ENCODE measurements around the gene CLCA1.

The CLCA1 gene

DNA sequence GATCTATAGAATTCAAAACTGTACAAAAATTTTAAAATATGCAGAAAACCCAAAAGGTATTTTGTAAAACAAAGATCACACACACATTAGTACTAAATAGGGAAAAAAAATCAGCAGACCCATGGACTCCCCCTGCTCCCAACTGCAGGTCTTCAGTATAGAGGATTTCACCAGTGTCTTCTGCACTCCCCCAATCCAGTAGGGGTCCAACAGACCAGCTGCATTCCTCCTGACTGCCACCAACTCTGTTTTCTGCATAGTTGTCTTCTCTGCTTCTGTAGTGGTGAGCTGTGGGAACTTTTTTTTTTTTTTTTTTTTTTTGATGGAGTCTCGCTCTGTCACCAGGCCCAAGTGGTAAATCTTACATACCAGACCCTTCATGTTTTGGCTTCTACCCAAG is 22.8 kb upstream of the CLCA1 start:
- TF ChIP-seq, protein P1, sequence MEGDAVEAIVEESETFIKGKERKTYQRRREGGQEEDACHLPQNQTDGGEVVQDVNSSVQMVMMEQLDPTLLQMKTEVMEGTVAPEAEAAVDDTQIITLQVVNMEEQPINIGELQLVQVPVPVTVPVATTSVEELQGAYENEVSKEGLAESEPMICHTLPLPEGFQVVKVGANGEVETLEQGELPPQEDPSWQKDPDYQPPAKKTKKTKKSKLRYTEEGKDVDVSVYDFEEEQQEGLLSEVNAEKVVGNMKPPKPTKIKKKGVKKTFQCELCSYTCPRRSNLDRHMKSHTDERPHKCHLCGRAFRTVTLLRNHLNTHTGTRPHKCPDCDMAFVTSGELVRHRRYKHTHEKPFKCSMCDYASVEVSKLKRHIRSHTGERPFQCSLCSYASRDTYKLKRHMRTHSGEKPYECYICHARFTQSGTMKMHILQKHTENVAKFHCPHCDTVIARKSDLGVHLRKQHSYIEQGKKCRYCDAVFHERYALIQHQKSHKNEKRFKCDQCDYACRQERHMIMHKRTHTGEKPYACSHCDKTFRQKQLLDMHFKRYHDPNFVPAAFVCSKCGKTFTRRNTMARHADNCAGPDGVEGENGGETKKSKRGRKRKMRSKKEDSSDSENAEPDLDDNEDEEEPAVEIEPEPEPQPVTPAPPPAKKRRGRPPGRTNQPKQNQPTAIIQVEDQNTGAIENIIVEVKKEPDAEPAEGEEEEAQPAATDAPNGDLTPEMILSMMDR (IDR thresholded peaks at IDR 0.05; ENCODE audit: low read depth, low read length, missing control alignments), result no peak
- no peak for DNase-seq (ENCODE audit: extremely low read depth, low read depth)
- no peak overlapping the region for H3K4me3 ChIP-seq (replicated peaks; ENCODE audit: low read depth, low read length)

DNA sequence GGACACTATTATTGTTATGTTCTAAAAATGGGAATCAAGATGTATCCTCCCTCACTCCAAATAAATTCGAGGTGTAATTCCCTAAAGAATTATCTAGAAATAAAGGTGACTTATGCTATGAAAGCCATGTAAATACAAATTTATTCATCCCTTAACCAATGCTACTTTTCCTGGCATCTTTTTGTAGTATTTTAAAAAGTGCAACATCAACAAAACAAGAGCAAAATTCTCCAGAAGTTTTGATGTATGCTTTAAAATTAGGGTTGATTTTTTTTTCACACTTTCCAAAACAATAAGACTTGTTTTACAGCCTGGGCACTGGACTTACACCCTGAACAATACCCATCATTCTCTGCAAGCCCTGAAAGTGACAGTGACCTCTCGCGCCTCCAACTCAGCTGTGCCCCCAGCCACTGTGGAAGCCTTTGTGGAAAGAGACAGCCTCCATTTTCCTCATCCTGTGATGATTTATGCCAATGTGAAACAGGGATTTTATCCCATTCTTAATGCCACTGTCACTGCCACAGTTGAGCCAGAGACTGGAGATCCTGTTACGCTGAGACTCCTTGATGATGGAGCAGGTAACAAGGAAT is 21.4 kb upstream of the CLCA1 start:
- no peak for DNase-seq (ENCODE audit: extremely low read depth, low read depth)
- TF ChIP-seq, protein P1 (IDR thresholded peaks at IDR 0.05; ENCODE audit: low read depth, low read length, missing control alignments), result no peak

DNA sequence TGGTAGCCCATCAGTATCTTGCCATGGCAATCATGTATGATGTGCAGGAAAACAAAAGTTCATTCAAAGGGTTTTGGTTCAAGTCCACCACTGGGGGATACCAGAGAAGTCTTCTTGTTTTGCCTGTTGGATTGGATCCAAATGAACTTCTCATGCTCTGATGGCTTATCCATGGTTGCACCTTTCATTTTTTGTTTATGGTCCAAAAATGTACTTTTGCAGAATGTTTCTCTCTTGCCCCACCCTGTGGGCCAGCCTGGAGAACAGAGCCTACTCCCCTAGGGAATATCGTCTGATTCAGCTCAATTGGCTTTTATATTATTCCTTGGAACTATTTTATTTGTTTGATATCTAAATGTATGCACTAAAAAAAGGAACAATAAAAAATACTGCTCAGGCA is 20.1 kb upstream of the CLCA1 start:
- TF ChIP-seq, protein P1 (IDR thresholded peaks at IDR 0.05; ENCODE audit: low read depth, low read length, missing control alignments), result no peak

More for the DNA sequence above, 21.4 kb upstream of the CLCA1 start:
- H3K4me3 ChIP-seq (replicated peaks; ENCODE audit: low read depth, low read length), result no peak overlapping the region

DNA sequence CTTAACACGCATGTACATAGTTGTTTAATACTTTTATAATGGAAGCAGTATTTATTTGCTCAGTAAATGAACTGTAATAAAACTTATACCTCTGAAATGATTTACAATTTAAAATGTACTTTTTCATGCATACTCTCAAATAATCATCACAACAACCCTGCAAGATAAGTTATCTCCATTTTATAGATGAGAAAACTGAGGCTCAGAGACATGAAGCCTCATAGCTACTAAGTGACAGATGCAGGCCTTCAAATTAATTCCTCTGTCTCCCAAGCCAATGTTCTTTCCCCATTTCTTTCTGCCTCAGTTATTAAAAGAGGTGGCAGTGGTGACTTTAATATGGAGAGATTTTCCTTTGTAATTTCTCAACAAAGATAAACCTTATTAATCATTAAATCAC is 19.6 kb upstream of the CLCA1 start:
- H3K4me3 ChIP-seq (replicated peaks; ENCODE audit: low read depth, low read length), result no peak overlapping the region
- TF ChIP-seq, protein P1 (IDR thresholded peaks at IDR 0.05; ENCODE audit: low read depth, low read length, missing control alignments), result no peak
- DNase-seq (ENCODE audit: extremely low read depth, low read depth), result no peak

More for the DNA sequence above, 20.1 kb upstream of the CLCA1 start:
- no peak overlapping the region for H3K4me3 ChIP-seq (replicated peaks; ENCODE audit: low read depth, low read length)
- no peak for DNase-seq (ENCODE audit: extremely low read depth, low read depth)

DNA sequence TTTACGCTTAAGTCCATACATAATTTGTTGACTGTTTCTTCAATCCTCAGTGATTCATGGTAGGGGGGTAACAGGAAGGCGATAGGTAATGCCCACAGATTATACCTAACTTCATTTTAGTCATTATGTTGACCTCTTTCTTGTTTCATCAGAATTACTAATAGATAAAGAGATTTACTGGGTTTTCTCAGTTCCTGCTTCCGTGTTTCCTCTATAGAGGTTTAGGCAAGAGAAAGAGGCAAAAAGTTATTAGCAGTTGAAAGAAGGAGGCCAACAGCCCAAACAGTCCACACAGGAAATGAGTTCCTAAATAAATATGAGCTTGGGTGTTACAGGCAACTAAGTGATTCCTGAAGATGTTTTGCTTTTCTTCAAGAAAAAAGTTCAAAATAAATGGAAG is 17.9 kb upstream of the CLCA1 start:
- no peak overlapping the region for H3K4me3 ChIP-seq (replicated peaks; ENCODE audit: low read depth, low read length)
- TF ChIP-seq, protein P1 (IDR thresholded peaks at IDR 0.05; ENCODE audit: low read depth, low read length, missing control alignments), result no peak
- no peak for DNase-seq (ENCODE audit: extremely low read depth, low read depth)

DNA sequence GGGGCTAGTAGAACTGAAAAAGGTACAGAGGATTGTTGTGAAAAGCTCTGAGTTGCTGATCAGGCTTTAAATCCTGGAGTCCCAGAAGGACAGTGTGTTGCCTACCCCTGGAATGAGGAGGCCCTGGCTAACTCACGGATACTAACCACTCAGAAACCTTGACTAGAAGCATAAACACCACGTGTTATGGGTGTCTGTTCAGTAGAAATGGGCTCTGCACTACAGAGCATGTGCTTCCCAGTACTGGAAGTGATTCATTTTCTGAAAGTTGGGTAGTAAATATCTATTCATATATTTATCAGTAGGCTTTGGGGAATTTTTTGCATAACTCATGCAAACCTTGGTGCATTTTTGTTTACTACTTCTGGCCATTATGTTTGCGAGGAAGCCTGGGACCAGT is 15.1 kb upstream of the CLCA1 start:
- TF ChIP-seq, protein P1 (IDR thresholded peaks at IDR 0.05; ENCODE audit: low read depth, low read length, missing control alignments), result no peak
- DNase-seq (ENCODE audit: extremely low read depth, low read depth), result no peak
- no peak overlapping the region for H3K4me3 ChIP-seq (replicated peaks; ENCODE audit: low read depth, low read length)

DNA sequence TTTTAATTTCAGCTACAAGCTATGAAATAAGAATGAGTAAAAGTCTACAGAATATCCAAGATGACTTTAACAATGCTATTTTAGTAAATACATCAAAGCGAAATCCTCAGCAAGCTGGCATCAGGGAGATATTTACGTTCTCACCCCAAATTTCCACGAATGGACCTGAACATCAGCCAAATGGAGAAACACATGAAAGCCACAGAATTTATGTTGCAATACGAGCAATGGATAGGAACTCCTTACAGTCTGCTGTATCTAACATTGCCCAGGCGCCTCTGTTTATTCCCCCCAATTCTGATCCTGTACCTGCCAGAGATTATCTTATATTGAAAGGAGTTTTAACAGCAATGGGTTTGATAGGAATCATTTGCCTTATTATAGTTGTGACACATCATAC is 13.7 kb upstream of the CLCA1 start:
- no peak overlapping the region for H3K4me3 ChIP-seq (replicated peaks; ENCODE audit: low read depth, low read length)
- TF ChIP-seq, protein P1 (IDR thresholded peaks at IDR 0.05; ENCODE audit: low read depth, low read length, missing control alignments), result no peak
- no peak for DNase-seq (ENCODE audit: extremely low read depth, low read depth)
